ENCODE measurements around the gene NKTR. TPM values are rescaled to one million over a fixed set of nuclear protein-coding genes. Genes with fewer than 3 reads are reported as not detected.

The NKTR gene
- total RNA-seq, 2 donors from 2014 or later = 101 to 116 TPM

DNA sequence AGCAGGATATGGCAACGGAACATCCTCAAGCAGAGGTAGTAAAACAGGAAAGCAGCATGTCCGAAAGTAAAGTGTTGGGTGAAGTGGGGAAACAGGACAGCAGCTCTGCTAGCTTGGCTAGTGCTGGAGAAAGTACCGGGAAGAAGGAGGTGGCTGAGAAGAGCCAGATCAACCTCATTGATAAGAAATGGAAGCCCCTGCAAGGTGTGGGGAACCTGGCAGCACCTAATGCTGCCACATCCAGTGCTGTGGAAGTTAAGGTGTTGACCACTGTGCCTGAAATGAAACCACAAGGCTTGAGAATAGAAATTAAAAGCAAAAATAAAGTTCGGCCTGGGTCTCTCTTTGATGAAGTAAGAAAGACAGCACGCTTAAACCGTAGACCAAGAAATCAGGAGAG, 38.7 kb downstream of the NKTR start:
- H3K9ac ChIP-seq (ENCODE audit: extremely low read depth, low read length, poor library complexity, severe bottlenecking) = no peak overlapping the region
- Mint-ChIP-seq H3K4me1 (no peaks in the 10 kb centered on the region), H3K27ac (no peak overlapping the region), H3K9me3 (no peaks in the 10 kb centered on the region), H3K27me3 (ENCODE audit: insufficient read depth) (no peaks in the 10 kb centered on the region), H3K36me3 (ENCODE audit: low read depth) (peaks cover 47% of the 10 kb centered on the region), H3K4me3 (no peak overlapping the region)
- no peak overlapping the region for H3K4me3 ChIP-seq (ENCODE audit: low read length)
- H3K27ac ChIP-seq (ENCODE audit: low read depth, low read length) = no peak overlapping the region
- no peaks in the 10 kb centered on the region for H3K9me3 ChIP-seq (ENCODE audit: control insufficient read depth, low read length)
- 97 to 100% methylated on average over 6 of the region's 6 CpGs for WGBS, 2 experiments (ENCODE audit: insufficient coverage in 1 of 2, insufficient read length in 1 of 2)
- peaks cover 96% of the 10 kb centered on the region for H3K36me3 ChIP-seq (ENCODE audit: control insufficient read depth, insufficient read depth, low read length)
- H3K4me1 ChIP-seq (ENCODE audit: control insufficient read depth, insufficient read depth, low read length) = no peaks in the 10 kb centered on the region
- TF ChIP-seq, protein P1, sequence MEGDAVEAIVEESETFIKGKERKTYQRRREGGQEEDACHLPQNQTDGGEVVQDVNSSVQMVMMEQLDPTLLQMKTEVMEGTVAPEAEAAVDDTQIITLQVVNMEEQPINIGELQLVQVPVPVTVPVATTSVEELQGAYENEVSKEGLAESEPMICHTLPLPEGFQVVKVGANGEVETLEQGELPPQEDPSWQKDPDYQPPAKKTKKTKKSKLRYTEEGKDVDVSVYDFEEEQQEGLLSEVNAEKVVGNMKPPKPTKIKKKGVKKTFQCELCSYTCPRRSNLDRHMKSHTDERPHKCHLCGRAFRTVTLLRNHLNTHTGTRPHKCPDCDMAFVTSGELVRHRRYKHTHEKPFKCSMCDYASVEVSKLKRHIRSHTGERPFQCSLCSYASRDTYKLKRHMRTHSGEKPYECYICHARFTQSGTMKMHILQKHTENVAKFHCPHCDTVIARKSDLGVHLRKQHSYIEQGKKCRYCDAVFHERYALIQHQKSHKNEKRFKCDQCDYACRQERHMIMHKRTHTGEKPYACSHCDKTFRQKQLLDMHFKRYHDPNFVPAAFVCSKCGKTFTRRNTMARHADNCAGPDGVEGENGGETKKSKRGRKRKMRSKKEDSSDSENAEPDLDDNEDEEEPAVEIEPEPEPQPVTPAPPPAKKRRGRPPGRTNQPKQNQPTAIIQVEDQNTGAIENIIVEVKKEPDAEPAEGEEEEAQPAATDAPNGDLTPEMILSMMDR (conservative IDR thresholded peaks at IDR 0.05) = no peak
- DNase-seq = no peak
- H3K27me3 ChIP-seq (ENCODE audit: control insufficient read depth, insufficient read depth, low read length, poor library complexity, severe bottlenecking) = no peaks in the 10 kb centered on the region

DNA sequence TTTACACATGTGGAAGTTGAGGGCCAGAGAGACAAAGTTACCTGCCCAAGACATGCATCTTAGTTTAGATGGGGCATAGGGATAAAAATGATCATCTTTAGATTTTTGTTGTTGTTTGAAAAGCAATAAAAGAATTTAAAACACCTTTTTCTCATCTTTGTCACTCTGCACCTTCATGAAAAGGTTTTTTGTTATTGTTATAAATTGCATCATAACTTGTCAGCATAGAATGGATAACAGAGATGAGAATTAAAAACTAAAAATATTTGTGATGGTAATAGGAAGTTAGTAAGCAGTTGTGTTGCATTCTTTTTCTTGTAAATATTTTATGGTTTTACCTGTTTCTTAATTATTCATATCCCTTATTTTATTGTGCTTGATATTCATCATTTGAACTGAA, 39.6 kb downstream of the NKTR start:
- H3K36me3 Mint-ChIP-seq (ENCODE audit: low read depth) = peaks cover 51% of the 10 kb centered on the region
- no peak overlapping the region for H3K27ac Mint-ChIP-seq
- Histone ChIP-seq H3K27me3 (ENCODE audit: control insufficient read depth, insufficient read depth, low read length, poor library complexity, severe bottlenecking) (no peaks in the 10 kb centered on the region), H3K9ac (ENCODE audit: extremely low read depth, low read length, poor library complexity, severe bottlenecking) (no peak overlapping the region), H3K27ac (ENCODE audit: low read depth, low read length) (no peak overlapping the region), H3K36me3 (ENCODE audit: control insufficient read depth, insufficient read depth, low read length) (peaks cover 95% of the 10 kb centered on the region), H3K4me3 (ENCODE audit: low read length) (no peak overlapping the region), H3K9me3 (ENCODE audit: control insufficient read depth, low read length) (no peaks in the 10 kb centered on the region), H3K4me1 (ENCODE audit: control insufficient read depth, insufficient read depth, low read length) (no peaks in the 10 kb centered on the region)
- no peak overlapping the region for H3K4me3 Mint-ChIP-seq
- no peaks in the 10 kb centered on the region for H3K4me1 Mint-ChIP-seq
- H3K9me3 Mint-ChIP-seq = no peaks in the 10 kb centered on the region
- H3K27me3 Mint-ChIP-seq (ENCODE audit: insufficient read depth) = no peaks in the 10 kb centered on the region
- TF ChIP-seq, protein P1 (conservative IDR thresholded peaks at IDR 0.05) = no peak
- no peak for DNase-seq

DNA sequence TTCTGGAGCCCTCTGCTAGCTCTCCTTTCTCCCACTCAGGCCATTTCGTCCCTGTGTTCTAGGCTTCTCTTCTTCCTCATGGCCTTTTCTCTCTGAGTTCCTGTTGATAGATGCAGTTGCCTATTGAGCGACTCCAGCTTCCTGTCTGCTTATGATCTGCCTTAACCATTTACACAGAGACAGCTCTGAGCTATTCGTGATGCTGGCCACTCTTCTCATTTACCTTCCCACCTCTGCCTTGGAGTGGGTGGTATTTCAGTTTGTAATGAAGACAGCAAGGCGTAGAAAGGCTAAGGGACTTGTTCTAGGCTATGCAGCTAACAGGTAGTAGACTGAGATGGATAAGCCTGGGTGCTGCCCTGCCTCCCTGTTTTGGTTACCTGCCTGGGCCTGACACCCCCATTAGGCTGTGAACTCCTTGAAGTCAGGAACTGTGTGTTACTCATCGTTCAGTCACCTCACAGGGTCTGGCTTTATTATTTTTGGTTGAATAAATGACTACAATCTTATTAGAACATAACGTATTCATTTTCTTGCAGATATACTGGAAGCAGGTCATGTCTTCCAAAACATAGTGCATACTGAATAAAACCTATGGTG, 40.4 kb downstream of the NKTR start:
- Mint-ChIP-seq H3K36me3 (ENCODE audit: low read depth) (peaks cover 54% of the 10 kb centered on the region), H3K27ac (no peak overlapping the region), H3K4me1 (no peaks in the 10 kb centered on the region), H3K27me3 (ENCODE audit: insufficient read depth) (no peaks in the 10 kb centered on the region), H3K9me3 (no peaks in the 10 kb centered on the region), H3K4me3 (no peak overlapping the region)
- no peak for DNase-seq
- Histone ChIP-seq H3K9ac (ENCODE audit: extremely low read depth, low read length, poor library complexity, severe bottlenecking) (no peak overlapping the region), H3K4me1 (ENCODE audit: control insufficient read depth, insufficient read depth, low read length) (no peaks in the 10 kb centered on the region), H3K27ac (ENCODE audit: low read depth, low read length) (no peak overlapping the region), H3K9me3 (ENCODE audit: control insufficient read depth, low read length) (no peaks in the 10 kb centered on the region), H3K27me3 (ENCODE audit: control insufficient read depth, insufficient read depth, low read length, poor library complexity, severe bottlenecking) (no peaks in the 10 kb centered on the region), H3K36me3 (ENCODE audit: control insufficient read depth, insufficient read depth, low read length) (peaks cover 96% of the 10 kb centered on the region), H3K4me3 (ENCODE audit: low read length) (no peak overlapping the region)
- 95 to 100% methylated on average over 2 to 6 of the region's 6 CpGs for WGBS, 2 experiments (ENCODE audit: insufficient coverage in 1 of 2, insufficient read length in 1 of 2)
- TF ChIP-seq, protein P1 (conservative IDR thresholded peaks at IDR 0.05) = no peak
